Body of pancreas (tissue), 4 donors: Measurements from ENCODE around the gene GPC4.

ENCODE experiments used
- POLR2A ChIP-seq, 3 donors: fragments of 450-650 bp; IDR thresholded peaks; one replicate each; pipeline ENCODE4 v1.6.1; 2016; ENCODE audit warnings: antibody characterized with exemption in 3 of 3, mild to moderate bottlenecking in 2 of 3
- TF ChIP-seq, protein P1 (sequence below), 7 experiments: fragments of 450-650 bp in 4 of 7; fragments of 200-600 bp in 3 of 7; sonication (generic) in 3 of 7; IDR thresholded peaks; one replicate each; pipeline ENCODE4 v1.5.1; 2016 to 2019; ENCODE audit warnings: antibody characterized with exemption in 7 of 7

DNA sequence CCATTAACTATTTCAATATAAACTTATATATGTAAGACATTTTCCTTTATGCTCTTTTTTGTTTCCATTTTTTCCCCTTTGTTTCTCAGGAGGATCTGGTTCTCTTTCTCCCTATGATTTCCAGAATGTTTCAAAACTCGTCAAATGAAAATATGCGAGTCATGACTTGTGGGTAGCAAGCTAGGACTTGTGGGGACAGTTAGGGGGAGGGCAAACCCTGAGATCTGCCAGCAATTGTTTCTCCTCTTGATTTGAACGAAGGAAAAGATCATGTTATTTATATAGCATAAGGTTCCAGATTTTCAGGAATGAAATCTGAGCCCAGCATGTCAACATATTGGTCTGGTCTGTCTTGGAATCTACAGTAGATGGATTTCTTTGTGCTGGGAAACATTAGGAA lies 28.9 kb upstream of the GPC4 start:
- no peak for TF ChIP-seq POLR2A (IDR thresholded peaks at IDR 0.05)
- TF ChIP-seq, protein P1, sequence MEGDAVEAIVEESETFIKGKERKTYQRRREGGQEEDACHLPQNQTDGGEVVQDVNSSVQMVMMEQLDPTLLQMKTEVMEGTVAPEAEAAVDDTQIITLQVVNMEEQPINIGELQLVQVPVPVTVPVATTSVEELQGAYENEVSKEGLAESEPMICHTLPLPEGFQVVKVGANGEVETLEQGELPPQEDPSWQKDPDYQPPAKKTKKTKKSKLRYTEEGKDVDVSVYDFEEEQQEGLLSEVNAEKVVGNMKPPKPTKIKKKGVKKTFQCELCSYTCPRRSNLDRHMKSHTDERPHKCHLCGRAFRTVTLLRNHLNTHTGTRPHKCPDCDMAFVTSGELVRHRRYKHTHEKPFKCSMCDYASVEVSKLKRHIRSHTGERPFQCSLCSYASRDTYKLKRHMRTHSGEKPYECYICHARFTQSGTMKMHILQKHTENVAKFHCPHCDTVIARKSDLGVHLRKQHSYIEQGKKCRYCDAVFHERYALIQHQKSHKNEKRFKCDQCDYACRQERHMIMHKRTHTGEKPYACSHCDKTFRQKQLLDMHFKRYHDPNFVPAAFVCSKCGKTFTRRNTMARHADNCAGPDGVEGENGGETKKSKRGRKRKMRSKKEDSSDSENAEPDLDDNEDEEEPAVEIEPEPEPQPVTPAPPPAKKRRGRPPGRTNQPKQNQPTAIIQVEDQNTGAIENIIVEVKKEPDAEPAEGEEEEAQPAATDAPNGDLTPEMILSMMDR (IDR thresholded peaks at IDR 0.05): no peak
